HG02938 (cell line): Measurements from ENCODE around the gene SMC6.

Experiments used
- ATAC-seq: cut with Tn5 transposase; IDR thresholded peaks from one replicate; pipeline ENCODE4 v1.9.1; 2021; ENCODE audit warnings: mild to moderate bottlenecking, moderate library complexity; ENCODE audit not compliant: unreplicated experiment

SMC6 gene, protein sequence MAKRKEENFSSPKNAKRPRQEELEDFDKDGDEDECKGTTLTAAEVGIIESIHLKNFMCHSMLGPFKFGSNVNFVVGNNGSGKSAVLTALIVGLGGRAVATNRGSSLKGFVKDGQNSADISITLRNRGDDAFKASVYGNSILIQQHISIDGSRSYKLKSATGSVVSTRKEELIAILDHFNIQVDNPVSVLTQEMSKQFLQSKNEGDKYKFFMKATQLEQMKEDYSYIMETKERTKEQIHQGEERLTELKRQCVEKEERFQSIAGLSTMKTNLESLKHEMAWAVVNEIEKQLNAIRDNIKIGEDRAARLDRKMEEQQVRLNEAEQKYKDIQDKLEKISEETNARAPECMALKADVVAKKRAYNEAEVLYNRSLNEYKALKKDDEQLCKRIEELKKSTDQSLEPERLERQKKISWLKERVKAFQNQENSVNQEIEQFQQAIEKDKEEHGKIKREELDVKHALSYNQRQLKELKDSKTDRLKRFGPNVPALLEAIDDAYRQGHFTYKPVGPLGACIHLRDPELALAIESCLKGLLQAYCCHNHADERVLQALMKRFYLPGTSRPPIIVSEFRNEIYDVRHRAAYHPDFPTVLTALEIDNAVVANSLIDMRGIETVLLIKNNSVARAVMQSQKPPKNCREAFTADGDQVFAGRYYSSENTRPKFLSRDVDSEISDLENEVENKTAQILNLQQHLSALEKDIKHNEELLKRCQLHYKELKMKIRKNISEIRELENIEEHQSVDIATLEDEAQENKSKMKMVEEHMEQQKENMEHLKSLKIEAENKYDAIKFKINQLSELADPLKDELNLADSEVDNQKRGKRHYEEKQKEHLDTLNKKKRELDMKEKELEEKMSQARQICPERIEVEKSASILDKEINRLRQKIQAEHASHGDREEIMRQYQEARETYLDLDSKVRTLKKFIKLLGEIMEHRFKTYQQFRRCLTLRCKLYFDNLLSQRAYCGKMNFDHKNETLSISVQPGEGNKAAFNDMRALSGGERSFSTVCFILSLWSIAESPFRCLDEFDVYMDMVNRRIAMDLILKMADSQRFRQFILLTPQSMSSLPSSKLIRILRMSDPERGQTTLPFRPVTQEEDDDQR

DNA sequence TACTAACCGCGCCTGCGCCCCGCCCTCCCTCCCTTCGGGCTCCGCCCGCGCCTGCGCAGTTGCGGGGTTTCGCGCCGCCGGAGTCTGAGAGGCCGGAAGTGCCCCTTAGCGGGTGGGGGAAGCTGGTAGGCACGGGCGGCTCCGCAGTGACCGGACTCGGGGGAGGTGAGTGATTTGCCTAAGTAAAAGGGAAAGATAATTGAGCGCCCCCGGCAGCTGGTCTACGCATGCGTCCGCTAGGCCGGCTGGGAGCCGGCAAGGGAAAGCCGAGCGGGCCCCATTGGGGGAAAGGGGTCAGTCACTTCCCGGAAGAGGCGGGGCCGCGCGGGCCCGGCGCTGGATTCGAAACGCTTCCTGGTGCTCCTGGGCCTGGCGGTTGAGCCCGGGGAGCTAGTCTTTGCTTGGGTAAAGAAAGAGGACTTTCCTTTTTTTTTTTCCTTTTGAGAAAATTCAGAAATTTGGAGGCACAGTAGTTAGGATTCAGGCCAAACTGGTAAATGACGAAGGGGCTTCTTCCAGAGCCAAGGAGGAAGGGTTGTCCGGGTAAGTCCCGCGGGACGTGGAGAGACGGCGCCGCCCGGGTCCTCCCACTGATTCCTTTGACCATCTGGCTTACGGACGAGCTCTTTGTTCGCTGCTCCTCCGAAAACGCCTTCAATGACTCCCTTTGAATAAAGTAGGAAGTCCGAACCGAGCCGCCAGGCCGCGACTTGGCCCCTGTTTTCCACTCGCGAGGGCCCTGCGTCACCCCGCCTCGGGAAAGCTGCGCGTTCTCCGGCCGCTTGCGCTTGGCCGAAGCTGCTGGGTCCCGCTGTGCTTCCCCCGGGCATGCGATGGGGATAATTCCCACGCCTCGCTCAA, at the start of gene SMC6, which contains the start of gene GEN1:
TSS of gene SMC6 (minus strand) at position 8 of the 861 bp plus-strand sequence. CDS start 7,864 bp downstream, outside the sequence.
TSS of gene GEN1 (plus strand) at position 336 of the 861 bp plus-strand sequence. CDS start 5,806 bp downstream, outside the sequence.
- peak; percentile 70 for ATAC-seq

DNA sequence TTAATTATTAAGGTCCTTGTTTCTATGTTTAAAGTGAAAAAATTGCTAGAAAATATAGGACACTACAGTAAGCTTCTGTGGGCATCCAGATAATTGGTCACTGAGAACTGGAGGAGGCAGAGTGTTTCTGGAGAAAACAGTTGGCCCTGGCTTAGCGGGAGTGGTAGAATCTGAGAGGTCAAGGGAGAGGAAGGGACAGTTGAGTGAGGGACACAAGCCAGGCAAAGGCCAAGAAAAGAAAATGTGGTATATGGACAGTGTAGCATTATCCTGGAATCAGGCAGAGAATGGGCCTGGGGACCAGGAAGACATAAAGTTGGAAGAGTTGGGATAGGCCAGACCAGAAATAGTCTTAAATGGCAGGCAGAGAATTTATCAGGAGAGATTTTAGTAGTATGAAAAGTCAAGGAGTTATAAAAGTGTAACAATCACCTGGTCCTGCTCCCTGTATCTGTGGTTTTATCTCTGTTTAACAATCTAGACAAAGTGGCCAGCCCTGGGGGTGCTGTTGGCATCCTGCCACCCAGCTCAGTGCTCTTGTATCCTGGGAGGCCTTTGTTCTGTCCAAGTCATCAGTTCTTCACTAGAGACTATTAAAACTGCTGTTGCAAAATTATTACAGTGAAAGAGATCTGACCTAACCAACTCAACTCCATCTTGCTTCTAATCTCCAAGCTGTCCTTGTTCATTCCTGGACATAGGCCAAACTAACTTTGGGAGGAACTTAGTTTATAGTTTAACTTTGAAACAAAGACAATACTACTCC, 47.3 kb upstream of the SMC6 start:
- no peak for ATAC-seq

DNA sequence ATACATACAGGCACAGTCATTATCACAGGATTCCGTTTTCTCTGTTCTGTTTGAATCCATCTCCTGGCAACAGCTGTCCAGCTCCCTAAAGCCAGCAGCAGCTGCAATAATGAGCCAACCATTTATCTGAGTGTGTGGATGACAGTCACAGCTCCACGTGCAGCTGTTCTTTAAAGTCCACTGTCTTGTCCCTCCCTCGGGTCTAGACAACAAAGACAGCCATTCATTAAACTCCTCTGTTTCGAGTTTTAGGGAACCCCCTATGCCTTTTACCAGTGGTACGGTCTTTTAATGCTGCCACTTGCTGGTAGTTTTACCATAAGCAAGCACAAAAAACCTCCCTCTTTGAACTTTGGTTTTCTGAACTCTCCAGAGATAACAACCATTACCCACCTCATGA, 46.6 kb upstream of the SMC6 start:
- no peak for ATAC-seq

DNA sequence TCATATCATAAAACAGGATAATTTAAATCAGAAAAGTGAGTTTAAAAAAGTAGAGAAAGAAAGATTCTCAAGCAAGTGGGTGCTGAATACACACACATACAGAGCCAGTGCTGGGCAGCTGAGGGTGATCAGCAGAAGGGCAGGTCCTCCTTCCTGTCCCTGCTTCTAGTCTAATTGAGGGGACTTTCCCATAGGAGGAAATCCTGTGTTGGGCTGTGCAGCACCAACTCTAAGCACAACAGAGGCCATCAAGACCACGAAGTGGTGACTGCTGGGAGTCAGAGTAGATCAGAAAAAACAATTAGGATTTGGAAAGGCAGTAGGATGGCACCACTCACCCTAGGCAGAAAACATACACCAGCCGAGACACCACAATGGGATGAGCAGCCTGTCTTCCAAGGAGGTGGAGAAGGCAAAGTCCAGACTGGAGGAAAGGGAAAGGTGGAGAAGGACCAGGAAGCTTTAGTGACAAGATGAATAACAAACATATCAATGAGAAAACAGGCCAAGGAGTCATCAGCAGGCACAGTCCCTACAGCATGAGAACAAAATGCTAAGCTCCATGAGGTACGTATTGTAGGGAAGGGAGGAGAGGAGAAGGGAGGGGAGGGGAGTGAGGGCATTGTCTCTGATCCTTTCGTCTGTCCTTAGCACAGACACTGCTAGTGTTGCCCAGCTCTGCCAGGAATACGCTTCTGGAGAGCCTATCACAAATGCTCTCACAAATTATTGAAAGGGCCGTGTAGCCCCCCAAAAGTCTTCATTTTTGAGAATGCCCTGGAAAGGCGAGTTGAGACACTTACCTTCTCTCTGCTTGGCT, 45.9 kb upstream of the SMC6 start:
- no peak for ATAC-seq

DNA sequence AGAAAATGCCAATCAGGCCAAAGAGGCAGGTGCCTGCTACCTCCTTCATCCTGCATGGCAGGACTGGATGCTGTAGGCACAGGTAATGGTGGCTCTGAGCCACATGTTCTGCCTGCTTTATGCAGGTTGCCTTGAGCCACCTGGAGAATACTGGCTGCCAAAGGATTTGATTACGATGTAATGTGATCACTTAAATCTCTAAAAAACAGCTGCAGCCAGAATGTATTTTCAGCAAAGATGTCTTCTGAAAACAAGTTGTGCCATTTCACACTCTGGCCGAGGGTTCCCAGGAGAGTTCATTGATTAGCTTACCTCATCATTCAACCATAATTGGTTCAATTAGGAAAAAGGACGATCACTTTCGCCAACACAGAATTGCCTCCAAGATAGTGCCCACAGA, 44.7 kb upstream of the SMC6 start:
- ATAC-seq = no peak

DNA sequence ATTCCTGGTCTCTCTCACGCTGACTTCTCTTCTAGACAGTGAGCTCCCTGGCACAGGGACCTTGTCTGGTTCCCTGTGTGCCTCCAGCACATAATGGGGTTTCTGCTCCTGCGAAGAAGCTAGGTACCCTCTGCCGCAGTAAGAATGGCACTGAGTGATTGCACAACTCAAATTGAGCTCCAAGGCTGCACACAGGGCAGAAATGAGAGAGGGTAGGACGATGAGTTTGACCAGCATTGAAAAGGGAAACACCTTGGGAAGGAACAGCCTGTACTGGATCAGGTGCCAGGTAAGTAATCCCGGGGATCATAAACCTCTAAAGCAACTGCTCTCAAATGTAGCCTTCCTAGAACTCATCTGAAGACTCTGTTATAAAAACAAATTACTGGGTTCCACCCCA, 41.7 kb upstream of the SMC6 start:
- no peak for ATAC-seq

DNA sequence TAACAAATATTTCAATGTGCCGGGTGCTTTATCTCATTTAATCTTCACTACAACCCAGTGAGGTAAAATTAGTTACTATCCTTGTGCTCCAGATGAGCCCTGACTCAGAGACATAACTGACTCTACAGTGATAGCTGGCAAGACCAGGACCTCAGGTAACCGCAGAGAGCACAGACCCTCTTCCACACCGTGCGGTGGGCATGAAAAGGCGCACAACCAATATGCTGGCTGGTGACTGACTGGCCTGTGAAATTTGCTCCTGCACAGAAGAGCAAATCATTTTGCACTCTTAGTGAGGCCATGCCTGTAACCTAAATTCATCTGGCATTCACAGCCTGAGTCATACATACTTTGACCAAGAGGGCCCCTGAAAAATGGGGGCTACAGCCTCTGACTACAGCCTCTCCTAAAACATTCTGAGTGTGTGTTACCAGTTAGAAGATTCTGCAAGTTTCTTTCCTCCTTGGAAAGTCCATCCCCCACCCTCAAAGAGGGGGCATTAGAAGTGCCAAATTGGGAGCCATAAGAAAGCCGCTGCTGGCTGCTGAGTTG, 40.3 kb upstream of the SMC6 start:
- no peak for ATAC-seq

DNA sequence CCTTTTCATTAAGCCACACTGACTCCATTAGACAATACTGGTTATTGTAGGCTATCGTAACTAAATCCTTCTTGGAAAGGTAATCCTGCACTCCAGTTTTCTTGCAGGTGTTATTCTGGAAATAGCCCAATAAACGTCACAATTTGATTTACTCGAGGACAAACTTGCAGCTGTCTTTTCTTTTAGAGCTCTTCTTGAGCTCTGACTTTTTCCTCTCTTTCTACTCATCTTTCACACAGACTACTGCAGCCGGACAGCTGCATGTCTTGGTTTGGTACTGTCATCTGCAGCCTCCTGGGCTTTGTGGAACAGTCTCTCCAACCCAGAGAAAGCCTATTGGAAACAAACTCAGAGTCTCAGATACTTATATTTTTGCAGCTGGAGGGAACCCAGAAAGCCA, 39.7 kb upstream of the SMC6 start:
- ATAC-seq = no peak

DNA sequence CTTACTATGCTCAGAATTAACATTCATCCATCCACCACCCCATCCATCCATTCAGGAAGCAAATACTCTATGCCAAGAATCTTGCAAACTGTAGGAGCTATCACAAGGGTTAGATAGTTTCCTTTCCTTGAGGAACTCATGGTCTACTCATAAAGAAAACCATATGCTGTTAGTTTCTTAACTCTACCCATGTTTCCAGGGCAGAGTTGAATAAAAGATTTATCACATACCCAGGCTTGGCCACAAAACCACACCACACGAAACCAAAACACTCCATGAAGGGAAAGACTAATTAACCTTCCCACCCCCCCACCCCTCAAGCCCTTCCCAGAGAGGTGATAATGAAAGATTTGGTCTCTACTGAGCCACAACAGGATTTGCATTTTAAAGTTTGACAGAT, 38.9 kb upstream of the SMC6 start:
- no peak for ATAC-seq

DNA sequence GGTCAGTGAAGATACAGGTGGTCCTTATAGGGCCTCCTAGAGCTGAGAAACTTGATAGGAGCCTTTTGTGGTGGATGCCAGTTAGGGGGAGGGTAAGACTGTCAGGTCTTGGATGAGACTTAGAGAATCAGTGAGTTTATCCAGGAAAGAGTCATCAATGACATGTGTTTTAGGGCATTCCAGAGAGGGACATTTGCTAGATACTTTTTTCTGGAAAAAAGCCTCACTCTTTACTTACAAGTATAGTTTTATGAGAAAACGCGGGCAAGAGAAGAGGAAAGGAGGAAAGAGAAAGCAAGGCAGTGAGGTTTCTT, 38.2 kb upstream of the SMC6 start:
- ATAC-seq = no peak

DNA sequence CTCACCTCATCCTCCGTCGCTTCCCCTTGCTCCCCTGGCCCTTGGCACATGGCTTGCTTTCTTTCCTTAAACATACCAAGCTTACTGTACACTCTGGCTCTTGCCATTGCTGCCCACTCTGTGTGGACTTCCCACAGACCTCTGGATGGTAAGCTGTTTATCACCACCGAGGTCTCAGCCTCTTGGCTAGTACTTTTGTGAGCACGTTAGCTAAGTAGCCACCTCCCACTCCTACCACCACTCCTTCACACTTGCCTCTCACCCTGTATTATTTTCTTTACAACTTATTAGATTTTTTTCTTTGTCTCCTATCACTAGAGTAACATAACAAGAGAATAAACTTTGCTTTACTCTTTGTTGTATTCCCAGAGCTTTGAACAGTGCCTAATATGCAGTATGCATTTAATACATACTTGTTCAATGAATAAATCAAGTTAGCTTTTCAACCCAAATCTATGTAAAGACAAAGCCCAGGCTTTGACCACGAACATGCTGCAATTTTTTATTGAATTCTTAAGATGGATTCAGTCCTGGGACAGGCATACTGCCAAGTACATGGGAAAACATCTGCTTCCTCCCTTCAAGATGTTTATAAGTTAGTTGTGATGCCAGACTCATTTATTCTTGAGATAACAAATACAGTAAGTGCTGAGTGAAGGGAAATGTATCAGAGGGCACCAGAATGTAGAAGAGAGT, 37.7 kb upstream of the SMC6 start:
- no peak for ATAC-seq

DNA sequence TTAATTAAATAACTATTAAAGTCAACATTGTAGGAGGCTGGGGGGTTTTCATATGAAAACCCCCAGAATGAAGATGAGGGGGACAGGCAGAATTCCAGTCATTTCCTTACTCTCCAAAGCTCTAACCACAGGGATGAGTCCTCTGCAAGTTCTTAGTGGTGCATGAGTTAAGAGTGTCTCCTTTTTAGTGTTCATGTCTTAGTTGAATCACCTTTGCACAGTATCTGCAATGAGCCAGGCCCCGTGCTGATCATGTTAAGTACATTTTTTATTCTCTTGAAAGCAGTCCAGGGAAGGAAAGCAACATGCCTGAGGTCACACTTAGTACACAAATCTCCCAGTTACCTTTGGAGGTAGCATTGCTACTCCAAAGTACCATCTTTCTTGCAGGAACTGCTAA, 36.9 kb upstream of the SMC6 start:
- ATAC-seq = no peak

DNA sequence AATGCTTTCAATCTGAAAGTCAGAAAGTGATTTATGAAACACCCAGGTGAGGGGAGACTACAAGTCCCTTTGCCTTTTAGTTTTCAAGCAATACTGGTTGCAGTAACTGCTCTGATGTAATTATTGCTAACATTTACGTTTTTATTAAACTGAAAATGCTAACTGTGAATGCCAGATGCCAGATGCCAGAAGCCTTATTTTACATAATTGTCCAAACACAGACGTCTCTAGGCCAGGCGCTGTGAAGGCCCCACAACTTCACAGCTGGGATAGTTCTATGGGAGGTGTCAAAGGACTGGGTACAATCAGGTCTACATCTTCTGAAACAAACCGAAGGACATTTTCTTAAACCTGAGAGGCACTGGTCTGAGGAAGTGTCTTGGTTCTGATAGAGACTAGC, 35.2 kb upstream of the SMC6 start:
- no peak for ATAC-seq

DNA sequence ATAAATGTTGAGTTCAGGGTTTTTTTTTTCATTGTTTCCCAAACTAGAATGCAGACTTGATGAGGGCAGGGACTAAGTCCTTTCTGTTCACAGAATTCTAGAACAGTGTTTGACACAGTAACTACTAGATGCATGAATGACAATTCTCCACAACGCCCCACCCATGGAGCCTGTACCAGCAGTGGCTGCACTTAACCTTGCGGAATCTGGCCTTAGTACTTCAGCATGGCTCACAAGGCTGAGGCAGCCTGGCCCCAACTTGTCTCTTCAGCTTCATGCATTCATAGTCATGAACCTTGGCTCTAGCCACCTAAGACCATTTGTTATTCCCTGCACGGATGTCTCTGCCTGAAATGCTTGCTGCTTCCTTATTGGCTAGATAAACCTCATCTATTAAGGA, 33.1 kb upstream of the SMC6 start:
- ATAC-seq = no peak

DNA sequence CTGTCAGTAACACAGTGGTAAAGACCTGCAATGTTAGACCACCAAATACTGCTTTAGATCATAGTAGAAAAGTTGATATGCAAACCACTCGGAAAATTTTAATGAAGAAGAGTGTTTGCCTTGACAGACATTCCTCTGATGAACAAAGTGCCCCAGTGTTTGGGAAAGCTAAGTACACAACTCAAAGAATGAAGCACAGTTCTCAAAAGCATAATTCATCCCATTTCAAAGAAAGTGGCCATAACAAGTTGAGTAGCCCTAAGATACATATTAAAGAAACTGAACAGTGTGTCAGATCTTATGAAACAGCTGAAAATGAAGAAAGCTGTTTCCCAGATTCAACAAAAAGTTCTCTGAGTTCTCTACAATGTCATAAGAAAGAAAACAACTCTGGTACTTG, 27.9 kb upstream of the SMC6 start:
- ATAC-seq = no peak

DNA sequence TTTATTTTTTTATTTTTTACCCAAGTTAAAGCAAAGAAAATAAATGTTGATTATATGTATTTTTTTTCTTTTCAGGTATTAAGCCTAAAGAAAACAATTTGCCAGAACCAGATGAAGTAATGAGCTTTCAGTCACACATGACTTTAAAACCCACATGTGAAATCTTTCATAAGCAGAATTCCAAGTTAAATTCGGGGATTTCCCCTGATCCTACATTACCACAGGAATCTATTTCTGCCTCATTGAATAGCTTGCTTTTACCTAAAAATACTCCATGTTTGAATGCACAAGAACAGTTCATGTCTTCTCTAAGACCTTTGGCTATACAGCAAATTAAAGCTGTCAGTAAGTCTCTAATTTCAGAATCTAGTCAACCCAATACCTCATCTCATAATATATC, 26.9 kb upstream of the SMC6 start:
- ATAC-seq = no peak

DNA sequence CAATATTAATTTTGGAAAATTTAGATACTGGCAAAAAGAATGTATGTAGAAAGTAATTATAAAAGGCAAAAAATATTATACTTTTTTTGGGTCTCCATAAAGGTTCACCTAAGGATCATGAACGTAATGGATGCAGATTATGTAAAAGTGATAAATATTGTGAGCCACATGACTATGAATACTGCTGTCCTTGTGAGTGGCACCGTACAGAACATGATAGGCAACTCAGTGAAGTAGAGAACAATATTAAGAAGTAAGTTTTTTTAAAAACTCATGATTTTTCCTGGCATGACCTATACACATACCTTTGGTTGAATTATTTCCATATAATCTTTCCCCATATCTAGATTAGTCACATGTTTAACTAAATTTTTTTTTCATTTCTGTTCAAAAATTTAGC, 18.9 kb upstream of the SMC6 start:
- no peak for ATAC-seq

DNA sequence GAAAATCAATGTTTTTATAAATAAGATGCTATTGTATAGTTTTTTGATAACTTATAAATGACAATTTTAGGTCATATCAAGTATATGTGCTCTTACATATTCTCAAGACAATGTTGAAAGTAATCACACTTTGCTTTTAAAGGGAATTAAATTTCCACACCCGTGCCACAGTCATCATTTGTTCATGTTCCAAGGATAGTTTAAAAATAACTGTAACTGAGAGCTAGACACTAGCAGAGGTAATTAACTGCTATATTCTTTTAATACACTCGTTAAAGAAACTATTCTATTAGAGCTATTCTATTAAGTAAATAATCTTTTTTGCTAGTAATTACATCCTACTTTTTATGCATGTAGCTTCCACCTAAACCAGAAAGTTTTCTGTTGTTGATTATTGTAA, 18.3 kb upstream of the SMC6 start:
- no peak for ATAC-seq
